Measurements from ENCODE around the gene IGLL5. TPM values are rescaled to one million over a fixed set of nuclear protein-coding genes. Genes with fewer than 3 reads are reported as not detected.

The IGLL5 gene
- total RNA-seq, 1 donor from 2014 or later = not detected

DNA sequence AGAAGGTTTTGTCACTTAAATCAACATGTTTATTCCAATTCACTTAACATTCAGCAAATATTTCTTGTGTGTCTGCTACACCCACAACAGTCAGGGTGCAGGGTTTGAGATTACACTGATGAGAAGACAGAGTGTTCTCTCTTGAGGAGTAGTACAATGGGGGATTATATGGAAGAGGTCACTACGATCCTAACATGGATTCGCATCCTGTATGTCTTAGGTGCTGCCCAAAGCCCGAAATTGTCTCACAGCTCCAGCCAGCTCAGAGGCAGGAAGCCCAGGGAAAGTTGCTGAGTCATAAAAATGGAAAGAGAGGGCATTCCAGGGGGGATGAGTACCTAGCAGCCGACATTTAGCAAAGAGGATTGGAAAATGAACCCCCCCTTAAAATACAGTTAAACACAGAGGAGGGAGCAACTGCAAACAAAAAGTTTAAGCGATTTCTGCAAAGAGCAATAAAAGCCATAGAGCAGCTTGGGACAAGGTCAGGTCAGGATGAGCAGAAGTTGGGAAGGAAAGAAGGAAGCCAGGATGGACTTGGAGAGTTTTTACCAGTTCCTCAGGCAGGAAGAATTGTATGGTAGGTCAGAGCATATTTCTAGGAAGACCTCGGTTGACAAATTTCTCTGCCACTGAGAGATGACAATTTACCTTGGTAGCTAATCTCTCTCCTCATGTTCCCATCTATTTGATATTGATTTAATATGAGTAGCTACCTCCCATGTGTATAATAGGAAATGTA, 49.5 kb downstream of the IGLL5 start:
- TF ChIP-seq, protein P1, sequence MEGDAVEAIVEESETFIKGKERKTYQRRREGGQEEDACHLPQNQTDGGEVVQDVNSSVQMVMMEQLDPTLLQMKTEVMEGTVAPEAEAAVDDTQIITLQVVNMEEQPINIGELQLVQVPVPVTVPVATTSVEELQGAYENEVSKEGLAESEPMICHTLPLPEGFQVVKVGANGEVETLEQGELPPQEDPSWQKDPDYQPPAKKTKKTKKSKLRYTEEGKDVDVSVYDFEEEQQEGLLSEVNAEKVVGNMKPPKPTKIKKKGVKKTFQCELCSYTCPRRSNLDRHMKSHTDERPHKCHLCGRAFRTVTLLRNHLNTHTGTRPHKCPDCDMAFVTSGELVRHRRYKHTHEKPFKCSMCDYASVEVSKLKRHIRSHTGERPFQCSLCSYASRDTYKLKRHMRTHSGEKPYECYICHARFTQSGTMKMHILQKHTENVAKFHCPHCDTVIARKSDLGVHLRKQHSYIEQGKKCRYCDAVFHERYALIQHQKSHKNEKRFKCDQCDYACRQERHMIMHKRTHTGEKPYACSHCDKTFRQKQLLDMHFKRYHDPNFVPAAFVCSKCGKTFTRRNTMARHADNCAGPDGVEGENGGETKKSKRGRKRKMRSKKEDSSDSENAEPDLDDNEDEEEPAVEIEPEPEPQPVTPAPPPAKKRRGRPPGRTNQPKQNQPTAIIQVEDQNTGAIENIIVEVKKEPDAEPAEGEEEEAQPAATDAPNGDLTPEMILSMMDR (IDR thresholded peaks at IDR 0.05; ENCODE audit: unreplicated experiment) = no peak
- Mint-ChIP-seq H3K4me3 (ENCODE audit: low read depth) (no peak overlapping the region), H3K4me1 (ENCODE audit: low read depth) (peaks cover 7% of the 10 kb centered on the region), H3K9me3 (ENCODE audit: low read depth) (no peaks in the 10 kb centered on the region), H3K36me3 (ENCODE audit: insufficient read depth) (no peaks in the 10 kb centered on the region), H3K27me3 (peaks cover 7% of the 10 kb centered on the region), H3K27ac (no peak overlapping the region)
- DNase-seq (ENCODE audit: low spot score, unreplicated experiment) = no peak

DNA sequence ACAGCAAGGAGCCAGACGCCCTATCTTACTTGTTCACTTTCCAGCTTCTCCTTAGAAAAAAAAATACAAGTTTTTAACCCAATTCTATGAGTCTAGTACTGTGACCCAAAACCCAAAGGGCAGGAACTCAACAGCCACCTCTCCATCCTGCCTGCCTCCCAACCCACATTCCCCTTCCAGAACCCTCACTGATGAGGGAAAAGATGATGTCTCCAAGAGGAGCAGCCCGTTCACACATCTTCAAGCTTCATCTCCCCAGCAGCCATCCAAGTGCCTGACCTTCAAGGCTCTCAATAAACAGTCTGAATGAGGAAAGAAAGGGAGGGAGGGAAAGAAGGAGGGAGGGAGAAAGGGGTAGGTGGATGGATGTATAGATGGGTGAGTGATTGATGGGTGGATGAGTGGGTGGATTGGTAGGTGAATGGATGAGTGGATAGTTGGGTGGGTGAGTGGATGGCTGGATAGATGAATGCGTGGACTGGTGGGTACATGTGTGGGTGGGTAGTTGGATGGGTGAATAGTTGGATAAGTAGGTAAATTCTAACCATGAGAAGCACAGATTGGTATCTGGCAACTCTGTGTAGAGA, 50.4 kb downstream of the IGLL5 start:
- H3K9me3 Mint-ChIP-seq (ENCODE audit: low read depth) = no peaks in the 10 kb centered on the region
- no peaks in the 10 kb centered on the region for H3K36me3 Mint-ChIP-seq (ENCODE audit: insufficient read depth)
- peaks cover 7% of the 10 kb centered on the region for H3K4me1 Mint-ChIP-seq (ENCODE audit: low read depth)
- H3K27me3 Mint-ChIP-seq = peaks cover 11% of the 10 kb centered on the region
- H3K27ac Mint-ChIP-seq = no peak overlapping the region
- no peak overlapping the region for H3K4me3 Mint-ChIP-seq (ENCODE audit: low read depth)
- no peak for DNase-seq (ENCODE audit: low spot score, unreplicated experiment)
- TF ChIP-seq, protein P1 (IDR thresholded peaks at IDR 0.05; ENCODE audit: unreplicated experiment) = no peak

DNA sequence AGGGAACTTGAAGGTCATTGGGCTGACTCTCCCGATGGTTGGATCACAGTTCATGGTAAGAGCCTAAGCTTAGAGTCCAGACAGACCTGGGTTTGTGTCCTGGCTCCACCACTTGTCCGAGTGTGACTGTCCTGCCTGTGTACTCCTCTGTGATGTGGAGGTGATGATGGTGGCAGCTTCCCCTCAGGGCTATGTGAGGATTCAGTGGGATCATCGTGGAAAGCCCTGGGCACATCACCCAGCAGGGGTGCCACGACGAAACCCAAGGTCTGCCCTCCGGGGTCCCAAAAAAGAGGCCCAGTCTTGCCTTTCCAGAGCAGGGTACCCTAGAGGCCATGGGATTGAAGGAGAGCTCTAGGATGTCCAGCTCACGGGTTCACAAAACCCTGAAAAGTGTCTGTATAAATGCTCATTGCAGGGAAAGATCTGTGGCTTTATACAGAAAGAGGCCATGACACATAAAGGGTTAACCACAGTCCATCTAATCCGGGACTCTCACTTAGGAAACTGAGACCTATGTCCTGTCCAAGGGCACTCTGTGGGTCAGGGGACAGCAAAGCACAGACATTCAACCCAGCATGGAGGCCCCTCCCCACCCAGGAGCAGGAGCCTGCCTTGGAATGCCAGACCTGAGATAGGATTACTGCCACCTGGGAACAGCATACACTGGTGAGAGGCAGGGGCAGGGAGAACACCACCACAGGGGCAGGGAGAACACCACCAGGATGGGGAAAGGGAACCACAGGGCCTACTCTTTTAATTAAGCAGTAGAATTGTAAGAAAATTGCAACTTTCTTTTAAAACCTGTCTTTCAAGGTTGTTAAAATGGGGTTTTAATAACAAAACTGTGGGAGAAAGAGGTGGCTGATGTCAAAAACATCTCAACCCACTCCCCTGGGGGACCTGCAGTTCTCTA, 51.3 kb downstream of the IGLL5 start:
- Mint-ChIP-seq H3K36me3 (ENCODE audit: insufficient read depth) (no peaks in the 10 kb centered on the region), H3K4me1 (ENCODE audit: low read depth) (peaks cover 7% of the 10 kb centered on the region), H3K9me3 (ENCODE audit: low read depth) (no peaks in the 10 kb centered on the region), H3K27ac (no peak overlapping the region), H3K27me3 (peaks cover 11% of the 10 kb centered on the region), H3K4me3 (ENCODE audit: low read depth) (no peak overlapping the region)
- no peak for DNase-seq (ENCODE audit: low spot score, unreplicated experiment)
- TF ChIP-seq, protein P1 (IDR thresholded peaks at IDR 0.05; ENCODE audit: unreplicated experiment) = no peak

DNA sequence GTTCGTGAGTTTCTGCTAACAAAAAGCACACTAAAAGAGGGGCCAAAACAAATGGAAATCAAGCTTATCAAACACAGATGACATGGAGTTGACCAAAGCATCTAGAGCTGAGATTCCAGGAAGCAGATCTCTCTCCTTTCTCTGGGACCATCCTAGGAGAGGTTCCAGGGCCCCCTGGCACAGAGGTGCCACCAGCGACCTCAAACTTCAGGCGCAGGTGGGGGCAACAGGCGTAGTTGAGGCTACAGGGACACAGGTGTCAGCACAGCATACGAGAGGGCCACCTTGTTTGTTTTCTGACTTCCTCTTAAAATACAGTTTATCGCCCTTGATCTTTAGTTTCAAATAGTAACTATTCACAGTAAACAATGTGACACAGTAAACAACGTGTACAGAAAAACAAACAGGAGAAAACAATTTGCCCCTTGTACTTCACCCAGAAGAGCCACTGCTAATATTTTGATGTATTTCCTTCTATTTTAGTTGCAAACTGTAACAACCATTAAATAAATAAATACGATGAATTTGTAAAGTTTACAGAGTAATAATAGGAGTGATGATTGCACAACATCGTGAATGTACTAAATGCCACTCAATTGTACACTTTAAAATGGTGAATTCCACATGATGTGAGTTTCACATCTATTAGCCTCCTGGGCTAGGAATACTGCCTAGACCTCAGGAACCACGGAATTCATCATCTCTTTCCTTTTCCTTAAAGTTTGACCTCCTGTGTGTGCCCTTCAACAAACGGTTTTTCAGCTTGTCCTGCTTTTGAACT, 52.2 kb downstream of the IGLL5 start:
- no peak for DNase-seq (ENCODE audit: low spot score, unreplicated experiment)
- TF ChIP-seq, protein P1 (IDR thresholded peaks at IDR 0.05; ENCODE audit: unreplicated experiment) = no peak
- Mint-ChIP-seq H3K27ac (no peak overlapping the region), H3K9me3 (ENCODE audit: low read depth) (no peaks in the 10 kb centered on the region), H3K4me3 (ENCODE audit: low read depth) (no peak overlapping the region), H3K27me3 (peaks cover 11% of the 10 kb centered on the region), H3K4me1 (ENCODE audit: low read depth) (peaks cover 7% of the 10 kb centered on the region), H3K36me3 (ENCODE audit: insufficient read depth) (no peaks in the 10 kb centered on the region)

Measured in progenitor cell of endocrine pancreas (in vitro differentiated cells).